HEK293 (cell line): Measurements from ENCODE around the gene CHGA.

ENCODE experiments used
- ZNF121 ChIP-seq: fragments of 450-650 bp; formaldehyde crosslinking; IDR thresholded peaks from 2 replicates; pipeline ENCODE4 v1.5.1; 2016; ENCODE audit warnings: missing biosample characterization, missing genetic modification characterization
- ZNF155 ChIP-seq: fragments of 450-650 bp; formaldehyde crosslinking; IDR thresholded peaks from 2 replicates; pipeline ENCODE4 v1.5.1; 2016; ENCODE audit warnings: missing biosample characterization, missing genetic modification characterization
- ZNF292 ChIP-seq: fragments of 450-650 bp; formaldehyde crosslinking; IDR thresholded peaks from 2 replicates; pipeline ENCODE4 v1.5.1; 2016; ENCODE audit warnings: low read depth, missing biosample characterization, missing genetic modification characterization, borderline replicate concordance
- ZNF37A ChIP-seq: fragments of 450-650 bp; IDR thresholded peaks from 2 replicates; pipeline ENCODE4 v1.5.1; 2018; ENCODE audit warnings: missing biosample characterization, missing genetic modification characterization
- ZNF558 ChIP-seq: fragments of 450-650 bp; formaldehyde crosslinking; IDR thresholded peaks from 2 replicates; pipeline ENCODE4 v1.5.1; 2016; ENCODE audit warnings: missing biosample characterization, missing genetic modification characterization
- ZNF776 ChIP-seq: fragments of 450-650 bp; formaldehyde crosslinking; IDR thresholded peaks from 2 replicates; pipeline ENCODE4 v1.5.0; 2017; ENCODE audit warnings: missing biosample characterization, missing genetic modification characterization, borderline replicate concordance
- ZNF837 ChIP-seq: fragments of 450-650 bp; formaldehyde crosslinking; IDR thresholded peaks from 2 replicates; pipeline ENCODE4 v1.5.1; 2016; ENCODE audit warnings: missing biosample characterization, missing genetic modification characterization
- ZSCAN30 ChIP-seq: fragments of 450-650 bp; IDR thresholded peaks from 2 replicates; pipeline ENCODE4 v1.5.1; 2018; ENCODE audit warnings: missing biosample characterization, mild to moderate bottlenecking, missing genetic modification characterization, moderate library complexity
- TF ChIP-seq, protein P1 (sequence below): fragments of 450-650 bp; formaldehyde crosslinking; IDR thresholded peaks from 2 replicates; pipeline ENCODE4 v1.5.1; 2016; ENCODE audit warnings: missing biosample characterization, missing genetic modification characterization

GRCh38 chr14:92931681-92932447 lies 8.9 kb downstream of the CHGA start:
- TF ChIP-seq ZNF121 (tag by site-specific recombination) (no peak), ZNF155 (no peak), ZNF837 (tag by site-specific recombination) (no peak), ZNF776 (tag by site-specific recombination) (no peak), ZNF37A (tag by site-specific recombination) (no peak), ZSCAN30 (tag by site-specific recombination) (no peak), ZNF558 (tag by site-specific recombination) (no peak), ZNF292 (tag by site-specific recombination) (no peak)
- TF ChIP-seq, protein P1, sequence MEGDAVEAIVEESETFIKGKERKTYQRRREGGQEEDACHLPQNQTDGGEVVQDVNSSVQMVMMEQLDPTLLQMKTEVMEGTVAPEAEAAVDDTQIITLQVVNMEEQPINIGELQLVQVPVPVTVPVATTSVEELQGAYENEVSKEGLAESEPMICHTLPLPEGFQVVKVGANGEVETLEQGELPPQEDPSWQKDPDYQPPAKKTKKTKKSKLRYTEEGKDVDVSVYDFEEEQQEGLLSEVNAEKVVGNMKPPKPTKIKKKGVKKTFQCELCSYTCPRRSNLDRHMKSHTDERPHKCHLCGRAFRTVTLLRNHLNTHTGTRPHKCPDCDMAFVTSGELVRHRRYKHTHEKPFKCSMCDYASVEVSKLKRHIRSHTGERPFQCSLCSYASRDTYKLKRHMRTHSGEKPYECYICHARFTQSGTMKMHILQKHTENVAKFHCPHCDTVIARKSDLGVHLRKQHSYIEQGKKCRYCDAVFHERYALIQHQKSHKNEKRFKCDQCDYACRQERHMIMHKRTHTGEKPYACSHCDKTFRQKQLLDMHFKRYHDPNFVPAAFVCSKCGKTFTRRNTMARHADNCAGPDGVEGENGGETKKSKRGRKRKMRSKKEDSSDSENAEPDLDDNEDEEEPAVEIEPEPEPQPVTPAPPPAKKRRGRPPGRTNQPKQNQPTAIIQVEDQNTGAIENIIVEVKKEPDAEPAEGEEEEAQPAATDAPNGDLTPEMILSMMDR (tag by site-specific recombination), result no peak
